HFF-Myc (cell line): Measurements from ENCODE around the gene PDS5A.

ENCODE experiments used
- DNase-seq: peaks from one replicate; pipeline ENCODE4 v3.0.0-alpha.2; 2011; ENCODE audit warnings: low read depth; ENCODE audit errors: extremely low read depth
- H3K4me3 ChIP-seq: replicated peaks from 2 replicates; pipeline ENCODE4 v1.5.1; 2011; ENCODE audit warnings: low read depth, mild to moderate bottlenecking, control low read depth, low read length
- TF ChIP-seq, protein P1 (sequence below): IDR thresholded peaks from 2 replicates; pipeline ENCODE4 v1.5.1; 2012; ENCODE audit warnings: mild to moderate bottlenecking, low read depth, low read length, control low read depth; ENCODE audit errors: missing control alignments

Gene PDS5A

DNA sequence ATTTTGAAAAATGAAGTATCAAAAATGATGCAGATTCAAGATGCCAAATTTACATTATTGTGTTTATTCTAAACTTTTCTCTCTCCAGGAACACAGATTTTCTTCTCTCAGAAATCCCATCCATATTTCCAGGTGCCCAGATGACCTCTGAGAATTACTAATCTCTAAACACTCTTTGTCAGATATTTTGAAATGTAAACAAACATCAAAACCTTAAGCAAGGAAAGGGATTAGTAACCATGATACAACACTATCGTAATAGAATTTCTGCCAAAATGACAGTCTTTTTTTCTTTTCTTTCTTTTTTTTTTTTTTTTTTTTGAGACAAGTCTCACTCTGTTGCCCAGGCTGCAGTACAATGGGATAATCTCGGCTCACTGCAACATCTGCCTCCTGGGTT lies 76.7 kb downstream of the PDS5A start:
- TF ChIP-seq, protein P1, sequence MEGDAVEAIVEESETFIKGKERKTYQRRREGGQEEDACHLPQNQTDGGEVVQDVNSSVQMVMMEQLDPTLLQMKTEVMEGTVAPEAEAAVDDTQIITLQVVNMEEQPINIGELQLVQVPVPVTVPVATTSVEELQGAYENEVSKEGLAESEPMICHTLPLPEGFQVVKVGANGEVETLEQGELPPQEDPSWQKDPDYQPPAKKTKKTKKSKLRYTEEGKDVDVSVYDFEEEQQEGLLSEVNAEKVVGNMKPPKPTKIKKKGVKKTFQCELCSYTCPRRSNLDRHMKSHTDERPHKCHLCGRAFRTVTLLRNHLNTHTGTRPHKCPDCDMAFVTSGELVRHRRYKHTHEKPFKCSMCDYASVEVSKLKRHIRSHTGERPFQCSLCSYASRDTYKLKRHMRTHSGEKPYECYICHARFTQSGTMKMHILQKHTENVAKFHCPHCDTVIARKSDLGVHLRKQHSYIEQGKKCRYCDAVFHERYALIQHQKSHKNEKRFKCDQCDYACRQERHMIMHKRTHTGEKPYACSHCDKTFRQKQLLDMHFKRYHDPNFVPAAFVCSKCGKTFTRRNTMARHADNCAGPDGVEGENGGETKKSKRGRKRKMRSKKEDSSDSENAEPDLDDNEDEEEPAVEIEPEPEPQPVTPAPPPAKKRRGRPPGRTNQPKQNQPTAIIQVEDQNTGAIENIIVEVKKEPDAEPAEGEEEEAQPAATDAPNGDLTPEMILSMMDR, result no peak
- no peak overlapping the region for H3K4me3 ChIP-seq
- DNase-seq, result no peak

DNA sequence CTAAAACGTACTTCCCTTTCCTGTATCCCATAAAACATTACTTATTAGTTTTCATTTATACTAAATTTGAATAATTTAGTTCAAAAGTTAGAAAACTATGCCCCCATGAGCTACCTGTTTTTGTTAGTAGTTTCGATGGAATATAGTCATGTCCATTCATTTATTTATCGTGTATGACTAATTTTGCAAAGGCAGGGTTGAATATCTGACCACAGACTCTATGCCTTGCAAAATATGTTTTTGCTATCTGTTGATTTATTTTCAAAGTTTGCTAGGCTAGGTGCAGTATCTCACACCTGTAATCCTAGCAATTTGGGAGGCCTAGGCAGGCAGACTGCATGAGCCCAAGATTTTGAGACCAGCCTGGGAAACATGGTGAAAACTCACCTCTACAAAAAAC lies 78.4 kb downstream of the PDS5A start:
- no peak overlapping the region for H3K4me3 ChIP-seq
- DNase-seq, result no peak
- TF ChIP-seq, protein P1, result no peak

DNA sequence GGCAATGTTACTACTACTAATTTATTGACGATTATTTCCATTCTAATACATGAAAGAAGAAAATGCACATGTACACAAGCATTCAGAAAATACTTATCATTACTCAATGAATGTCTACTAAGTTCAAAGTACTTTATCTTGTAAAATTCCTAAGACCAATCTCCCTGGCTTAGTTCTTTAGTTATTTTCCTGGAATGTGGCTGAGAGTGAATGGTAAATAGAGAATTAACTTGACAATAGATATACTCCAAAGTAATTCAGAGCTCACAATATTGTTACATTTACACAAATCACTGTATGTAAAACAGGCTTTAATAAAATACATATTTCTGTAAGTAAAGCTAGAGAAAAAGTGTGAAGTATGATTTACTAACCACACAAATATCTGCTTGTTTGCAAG lies 79.7 kb downstream of the PDS5A start:
- no peak for DNase-seq
- H3K4me3 ChIP-seq, result no peak overlapping the region
- TF ChIP-seq, protein P1, result no peak

DNA sequence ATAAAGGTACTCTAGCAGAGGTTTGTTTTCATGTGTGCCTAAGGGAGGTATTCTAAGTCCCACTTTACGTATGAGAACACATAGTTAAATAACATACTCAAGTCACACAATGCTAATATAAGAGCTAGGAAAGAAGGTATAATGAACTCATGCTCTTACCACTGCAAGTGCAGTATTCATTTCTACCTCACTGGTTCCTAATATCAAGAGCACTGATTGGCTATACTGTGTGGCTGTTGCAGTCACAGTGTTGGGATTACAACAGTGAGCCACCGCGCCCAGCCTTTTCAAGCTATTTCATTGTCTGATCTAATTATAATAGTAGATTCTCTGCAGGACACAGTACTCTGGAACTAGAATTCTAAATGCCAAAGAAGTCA lies 84.0 kb downstream of the PDS5A start:
- TF ChIP-seq, protein P1, result no peak
- DNase-seq, result no peak
- H3K4me3 ChIP-seq, result no peak overlapping the region

DNA sequence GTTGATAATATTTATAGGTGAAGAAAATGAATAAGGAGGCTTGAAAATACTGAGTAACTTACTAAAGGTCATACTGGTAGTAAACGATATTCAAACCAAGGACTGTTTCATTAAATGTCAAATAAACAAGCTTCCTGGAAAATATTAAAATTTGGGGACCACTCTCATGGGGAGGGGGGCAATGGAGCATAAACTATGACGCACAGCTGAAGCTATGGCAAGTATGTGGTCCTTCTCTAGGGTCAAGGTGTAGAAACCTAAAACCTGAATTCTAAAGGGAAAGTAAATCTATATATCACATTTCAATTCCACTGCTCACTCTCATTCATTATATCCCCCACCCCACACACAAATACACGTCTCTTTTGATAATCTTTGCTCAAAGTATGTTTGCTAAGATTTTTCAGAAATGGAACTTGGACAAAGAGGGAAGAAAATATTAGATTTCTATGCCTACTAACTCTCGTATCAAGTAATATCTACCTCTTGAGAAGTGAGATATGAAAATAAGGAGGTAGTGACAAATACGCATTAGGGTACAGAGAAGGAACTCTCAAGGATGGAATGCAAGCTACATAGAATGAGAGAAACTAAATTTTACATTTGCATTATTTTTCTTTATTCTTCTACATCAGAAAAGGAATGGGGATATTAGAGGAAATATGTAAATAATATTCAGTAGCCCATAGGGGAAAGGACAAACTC lies 84.6 kb downstream of the PDS5A start:
- no peak overlapping the region for H3K4me3 ChIP-seq
- TF ChIP-seq, protein P1, result no peak
- no peak for DNase-seq

DNA sequence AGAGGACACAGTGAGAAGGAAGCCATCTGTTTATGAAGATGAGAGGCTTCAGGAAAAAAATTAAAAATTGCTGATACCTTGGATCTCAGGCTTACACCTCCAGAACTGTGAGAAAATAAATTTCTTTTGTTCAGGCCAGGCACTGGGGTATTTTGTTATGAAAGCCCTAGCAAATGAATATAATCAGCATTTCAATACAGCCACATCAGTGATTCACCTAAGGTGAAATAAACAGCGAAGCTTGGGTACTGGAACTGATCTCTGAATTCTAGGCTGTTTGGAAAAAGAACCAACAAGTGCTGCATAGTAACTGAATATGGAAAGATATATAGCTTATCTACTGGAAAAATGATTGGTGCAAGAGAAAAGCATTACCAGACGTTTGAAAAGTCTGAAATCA lies 88.5 kb downstream of the PDS5A start:
- TF ChIP-seq, protein P1, result no peak
- H3K4me3 ChIP-seq, result no peak overlapping the region
- no peak for DNase-seq

DNA sequence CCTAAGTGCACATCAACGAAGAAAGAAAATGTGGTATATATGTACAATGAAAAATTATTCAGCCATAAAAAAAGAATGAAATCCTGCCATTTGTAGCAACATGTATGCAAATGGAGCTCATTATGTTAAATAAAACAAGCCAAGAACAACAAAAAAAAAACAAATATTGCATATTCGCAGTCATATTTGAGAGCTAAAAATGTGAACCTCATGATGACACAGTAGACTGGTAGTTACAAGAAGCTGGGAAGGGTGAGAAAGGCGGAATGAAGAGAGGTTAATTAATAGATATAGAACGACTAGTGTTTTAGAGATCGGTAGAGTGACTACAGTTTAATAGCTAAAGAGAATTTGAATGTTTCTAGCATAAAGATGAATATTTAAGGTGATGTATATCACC lies 89.2 kb downstream of the PDS5A start:
- TF ChIP-seq, protein P1, result no peak
- no peak overlapping the region for H3K4me3 ChIP-seq
- no peak for DNase-seq
